GM21576 (cell line): ENCODE measurements around the gene SLC40A1.

Source experiments
- ATAC-seq: cut with Tn5 transposase; IDR thresholded peaks from one replicate; pipeline ENCODE4 v1.9.1; 2021; ENCODE audit warnings: mild to moderate bottlenecking, moderate library complexity; ENCODE audit not compliant: unreplicated experiment

The SLC40A1 gene

DNA sequence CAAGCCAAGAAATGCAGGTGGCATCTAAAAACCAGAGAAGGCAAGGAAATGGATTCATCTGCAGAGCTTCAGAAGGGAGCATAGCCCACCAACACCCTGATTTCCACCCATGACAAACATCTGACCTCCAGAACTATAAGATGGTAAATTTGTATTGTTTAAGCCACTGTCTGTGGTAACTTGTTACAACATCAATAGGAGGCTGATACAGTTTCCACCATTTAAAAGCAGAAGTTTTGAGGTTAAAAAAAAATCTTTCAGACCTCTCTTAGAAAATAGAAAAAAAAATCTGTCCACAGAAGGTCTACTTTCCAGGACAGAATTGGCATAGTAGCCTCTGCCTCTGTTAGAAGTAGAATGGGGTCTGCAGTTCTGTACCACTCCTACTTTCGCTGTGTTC is 37.2 kb downstream of the SLC40A1 start:
- ATAC-seq, result no peak

DNA sequence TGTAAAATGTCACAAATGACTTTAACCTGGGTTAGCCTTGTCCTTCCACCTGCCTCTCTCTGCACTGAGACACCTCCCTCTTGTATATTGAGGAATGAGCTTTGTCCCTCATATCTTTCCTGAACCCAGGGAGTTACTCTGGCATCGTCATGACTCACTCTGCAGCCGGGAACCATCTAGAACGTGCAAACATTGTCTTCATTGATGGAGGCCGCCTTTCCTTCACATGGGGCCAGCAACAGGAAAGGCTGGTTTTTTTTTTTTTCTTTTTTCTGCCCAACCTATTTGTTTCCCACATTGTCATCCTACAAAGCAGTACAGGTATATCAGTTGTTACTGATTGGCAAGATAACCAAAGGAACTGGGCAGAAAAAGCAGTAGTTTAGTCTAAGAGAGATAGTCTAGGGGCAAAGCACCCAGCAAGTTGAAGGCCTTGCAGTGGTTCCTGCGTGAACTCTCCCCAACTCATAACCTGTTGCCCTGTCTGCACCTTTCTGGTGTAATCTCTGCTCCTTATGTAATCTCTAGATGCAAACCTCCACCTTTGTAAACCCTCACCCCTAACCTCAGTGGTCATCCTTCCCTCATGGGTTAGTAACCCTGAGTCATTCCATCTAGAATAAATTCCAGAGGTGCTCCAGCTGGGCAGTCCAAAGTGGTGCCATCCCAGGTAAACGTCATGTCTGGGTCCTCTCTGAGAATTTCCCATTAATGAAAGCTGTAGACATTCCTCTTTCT is 38.3 kb downstream of the SLC40A1 start:
- no peak for ATAC-seq

DNA sequence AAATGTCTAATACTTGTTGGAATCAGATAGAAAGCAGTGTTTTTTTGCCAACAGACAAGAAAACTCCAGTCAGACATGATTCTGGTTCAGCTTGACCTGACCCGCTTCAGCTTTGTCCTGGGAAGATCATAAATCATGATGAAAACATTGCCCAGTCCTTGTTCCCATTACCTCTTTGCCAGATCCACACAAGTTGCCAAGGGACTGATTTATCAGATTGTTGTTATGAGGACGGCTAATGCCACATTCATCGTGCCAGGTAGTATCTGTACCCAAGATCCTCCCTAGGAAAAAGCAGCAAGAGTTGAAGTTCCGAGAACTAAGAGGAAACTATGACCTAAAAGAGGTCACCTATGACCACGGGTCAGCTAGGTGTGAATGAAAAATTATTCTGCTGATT is 39.0 kb downstream of the SLC40A1 start:
- no peak for ATAC-seq

DNA sequence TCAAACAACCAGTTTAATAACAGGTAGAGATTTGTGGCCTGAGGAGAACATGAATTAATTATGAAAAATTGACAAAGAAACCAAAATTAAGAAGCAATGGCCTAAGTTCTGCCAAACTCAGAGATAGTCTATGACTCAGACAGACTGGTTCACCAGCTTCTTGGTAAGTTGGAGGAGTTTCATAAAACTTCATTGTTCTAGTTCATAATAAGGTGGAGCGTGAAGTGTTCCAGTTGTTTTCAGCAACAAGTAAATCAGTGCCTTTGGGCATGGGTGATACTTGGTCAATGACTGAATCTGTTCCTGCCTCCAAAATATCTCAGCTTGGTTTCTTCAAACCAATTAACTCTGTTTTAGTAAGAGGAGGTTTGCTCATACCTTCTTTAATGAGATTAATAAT is 40.0 kb downstream of the SLC40A1 start:
- no peak for ATAC-seq

DNA sequence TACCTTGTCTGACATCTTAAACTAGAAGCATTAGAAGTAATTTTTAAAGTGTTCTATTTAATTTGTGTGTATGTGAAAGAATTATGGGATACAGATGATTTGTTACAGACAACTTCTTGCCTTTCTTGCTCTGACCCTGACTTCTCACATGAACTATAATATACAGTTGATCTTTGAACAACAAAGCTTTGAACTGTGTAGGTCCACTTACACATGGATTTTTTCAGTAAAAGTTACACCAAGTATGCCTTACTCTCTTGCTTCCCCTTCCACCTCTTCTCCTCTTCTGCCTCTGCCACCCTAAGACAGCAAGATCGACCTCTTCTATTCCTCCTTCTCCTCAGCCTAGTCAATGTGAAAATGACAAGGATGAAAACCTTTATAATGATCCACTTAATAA is 42.2 kb downstream of the SLC40A1 start:
- no peak for ATAC-seq

DNA sequence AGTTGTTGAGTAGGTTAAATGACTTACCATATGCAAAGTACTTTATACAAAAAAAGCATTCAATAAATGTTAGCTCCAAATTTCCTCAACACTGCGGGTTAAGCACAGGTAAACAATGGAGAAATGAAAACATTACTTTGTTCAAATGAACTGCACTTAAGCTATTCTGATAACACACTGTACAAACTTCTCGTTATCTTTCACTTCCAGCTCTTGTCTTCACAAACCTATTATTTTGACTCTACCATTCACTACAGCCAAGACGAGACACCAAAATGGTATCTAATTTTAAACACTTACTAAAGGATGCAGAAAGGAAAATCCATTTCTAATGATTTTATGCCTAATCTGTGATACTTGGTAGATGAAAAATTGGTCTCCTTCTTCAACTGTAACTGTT is 43.8 kb downstream of the SLC40A1 start:
- ATAC-seq, result no peak

DNA sequence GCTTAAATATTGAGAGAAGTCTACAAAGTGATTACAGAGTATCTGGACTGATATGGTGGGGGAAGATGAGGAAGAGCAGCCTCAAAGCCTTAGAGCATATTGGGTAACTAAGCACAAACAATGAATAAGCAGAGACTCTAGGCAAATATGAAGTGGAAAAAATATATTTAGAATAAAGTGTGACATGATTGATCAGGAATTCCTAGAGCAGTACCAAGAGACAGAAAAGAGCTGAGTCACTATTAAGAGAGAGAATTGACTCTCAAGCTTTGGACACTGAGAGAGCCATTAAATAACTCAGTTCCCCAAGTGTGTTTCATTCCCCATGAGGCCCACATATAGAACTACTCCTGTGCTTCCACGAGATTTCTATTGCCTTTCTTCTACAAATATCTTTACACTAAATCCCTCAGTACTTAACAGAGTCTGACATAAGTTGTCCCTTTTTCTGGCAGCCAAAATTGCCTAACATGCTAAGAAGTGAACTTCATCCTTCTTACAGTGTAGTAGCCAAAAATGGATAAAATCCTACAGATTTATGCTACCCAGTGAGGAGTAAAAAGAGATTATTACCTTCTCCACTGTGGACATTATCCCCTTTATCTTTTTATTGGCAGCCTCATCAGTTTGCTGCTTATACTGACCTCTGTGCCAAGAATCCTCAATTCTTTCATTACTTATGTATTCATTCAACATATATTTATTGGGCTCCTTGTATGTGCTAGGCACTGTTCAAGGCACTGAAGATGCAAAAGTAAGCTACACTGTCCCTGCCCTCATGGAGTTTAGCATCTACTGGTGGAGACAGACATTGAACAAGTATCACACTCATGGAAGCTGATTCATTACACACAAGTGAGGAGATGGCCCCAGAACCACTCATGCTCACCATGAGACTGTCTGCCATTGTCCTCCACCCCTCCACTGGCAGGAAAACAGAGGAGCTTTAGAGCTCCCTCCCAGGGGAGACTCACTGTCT is 45.4 kb downstream of the SLC40A1 start:
- ATAC-seq, result no peak

DNA sequence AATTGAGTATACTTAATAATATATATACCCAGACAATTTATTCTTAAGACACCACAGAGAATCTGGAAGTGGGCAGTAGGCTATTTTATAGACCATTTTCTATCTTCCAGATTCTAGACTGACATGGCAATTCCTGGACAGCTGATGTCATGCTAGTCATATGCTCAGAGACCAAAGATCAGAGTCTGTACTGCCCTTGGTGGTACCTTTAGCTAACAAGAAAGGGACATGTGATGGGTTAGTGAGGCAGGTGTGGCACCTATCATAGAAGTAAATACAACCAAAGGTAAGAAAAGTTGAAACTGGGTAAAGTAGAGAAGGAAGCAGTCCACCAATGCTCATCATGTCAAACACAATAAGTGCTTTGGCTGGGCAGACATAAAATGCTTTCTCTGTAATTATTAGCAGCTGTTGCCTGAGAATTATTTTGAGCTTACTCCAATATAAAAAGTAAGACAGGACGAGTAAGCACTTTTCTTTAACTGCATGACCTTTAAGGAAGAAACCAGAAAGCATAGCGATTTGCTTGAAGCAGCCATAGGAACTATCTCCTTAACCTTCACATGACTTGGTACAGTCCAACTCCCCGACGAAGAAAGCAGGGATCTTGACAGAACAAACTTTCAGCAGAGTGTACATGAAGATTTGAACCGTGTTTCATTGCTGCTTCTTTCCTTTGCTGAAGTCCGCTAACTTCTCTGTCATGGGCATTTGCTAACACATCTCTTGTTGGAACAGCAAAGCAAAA is 47.1 kb downstream of the SLC40A1 start:
- ATAC-seq, result no peak

DNA sequence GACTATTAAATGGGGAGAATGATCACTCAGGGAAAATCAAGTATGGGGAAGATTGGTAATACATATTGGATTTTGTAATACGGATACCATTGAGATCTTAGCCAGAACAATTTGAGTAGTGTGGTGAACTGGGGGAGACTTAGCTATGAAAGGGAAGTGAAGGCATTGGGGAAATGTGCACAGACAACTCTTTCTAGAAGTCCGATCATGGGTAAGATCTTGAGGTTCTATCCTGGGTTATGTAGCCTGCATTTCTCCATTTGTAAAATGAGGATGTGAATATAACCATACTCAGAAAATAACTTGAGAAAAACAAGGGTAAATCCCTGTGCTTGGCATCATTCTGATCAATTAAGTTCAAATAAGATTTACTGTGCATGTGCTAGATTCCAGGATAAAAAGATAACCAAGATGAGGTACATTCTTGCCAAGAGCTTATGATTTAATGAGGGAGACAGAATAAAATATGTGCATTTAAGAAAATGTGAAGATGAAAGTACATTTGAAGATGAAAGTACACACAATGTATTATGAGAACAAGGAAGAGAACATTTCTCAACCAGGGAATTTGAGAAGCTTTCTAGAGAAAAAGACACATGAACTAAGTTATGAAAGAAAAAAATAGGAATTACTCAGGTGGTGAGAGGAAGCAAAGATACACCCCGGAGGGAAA is 49.5 kb downstream of the SLC40A1 start:
- no peak for ATAC-seq

DNA sequence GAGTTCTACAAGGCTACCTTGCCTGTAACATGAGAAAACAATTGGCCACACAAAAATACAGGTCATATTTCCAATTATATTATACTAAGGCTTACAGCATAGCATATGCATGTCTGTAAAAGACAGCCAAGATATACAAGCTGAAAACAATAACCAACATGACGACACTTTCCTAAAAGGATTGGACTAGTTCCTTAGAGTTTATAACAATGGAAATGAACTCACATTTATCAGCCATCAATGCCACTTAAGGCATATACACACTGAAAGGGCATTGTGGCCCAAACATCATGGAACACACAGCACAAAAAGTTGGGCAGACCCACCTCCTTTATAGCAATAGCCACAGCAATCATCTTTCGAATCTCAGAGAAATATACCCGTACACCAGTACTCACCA is 52.0 kb downstream of the SLC40A1 start:
- ATAC-seq, result no peak

DNA sequence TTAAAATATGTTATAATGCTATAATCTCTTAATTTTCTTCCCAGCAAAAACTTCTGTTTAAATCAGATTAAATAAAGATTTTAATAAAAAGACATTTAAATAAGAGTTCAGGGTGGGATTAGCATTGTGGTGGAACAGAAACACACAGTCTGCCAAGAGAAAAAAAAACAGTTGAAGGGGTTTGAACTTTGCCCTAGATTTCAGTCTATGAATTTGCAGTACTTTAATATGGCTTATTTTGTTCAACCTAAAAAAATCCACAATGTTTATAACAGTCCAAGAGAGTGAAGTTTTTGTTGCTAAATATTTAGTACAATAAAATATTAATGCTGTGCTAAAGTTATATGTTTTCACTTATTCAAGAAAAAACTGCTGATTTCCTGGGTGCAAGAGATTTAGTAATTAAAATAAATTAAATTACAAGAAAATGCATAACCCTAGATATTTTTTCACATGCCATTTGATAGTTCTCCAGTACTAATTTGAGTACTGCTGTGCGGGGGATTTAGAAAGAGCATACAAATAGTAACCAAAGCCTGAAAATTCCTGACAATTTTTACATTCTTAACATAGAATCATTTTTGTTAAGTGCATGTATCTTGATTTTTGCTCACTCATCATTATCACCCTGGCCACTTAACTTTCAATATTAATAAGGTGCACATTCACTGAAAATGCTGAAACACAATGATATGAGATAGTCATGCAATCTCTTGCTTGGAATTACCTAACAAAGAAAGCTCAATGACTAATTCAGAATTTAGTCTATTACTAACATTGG is 52.6 kb downstream of the SLC40A1 start:
- no peak for ATAC-seq

DNA sequence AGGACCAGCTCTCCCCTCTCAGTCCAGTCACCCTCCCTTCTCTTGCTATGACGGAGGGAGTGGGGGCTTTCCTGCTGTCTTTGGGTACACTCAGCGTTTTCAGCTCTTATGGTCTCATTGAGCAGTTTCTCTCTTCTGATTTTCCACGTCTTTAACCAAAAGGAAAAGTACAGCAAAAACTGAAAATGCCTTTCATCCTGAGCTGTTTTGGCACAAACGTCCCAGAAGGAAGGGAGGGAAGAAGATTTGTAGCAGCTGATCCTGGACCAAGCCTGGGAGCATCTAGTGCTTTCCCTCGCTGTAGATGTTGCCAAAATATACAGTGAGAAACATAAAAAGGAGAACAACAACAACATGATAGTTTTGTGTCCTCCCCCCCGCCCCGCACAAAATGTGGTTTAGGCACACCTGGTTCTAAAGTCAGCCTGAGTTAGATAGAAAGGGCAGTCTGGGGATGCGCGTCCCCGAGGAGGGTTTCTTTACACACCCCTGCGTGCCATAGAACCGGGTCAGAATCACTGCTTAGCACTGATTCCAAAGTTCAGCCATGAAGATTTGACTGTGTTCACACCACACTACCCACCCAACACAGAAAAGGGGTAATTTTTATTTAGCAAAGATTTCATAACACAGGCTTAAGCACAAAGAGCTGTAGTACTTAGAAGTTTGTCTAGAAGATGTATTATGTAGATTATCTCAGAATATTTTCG is 53.4 kb downstream of the SLC40A1 start:
- no peak for ATAC-seq

DNA sequence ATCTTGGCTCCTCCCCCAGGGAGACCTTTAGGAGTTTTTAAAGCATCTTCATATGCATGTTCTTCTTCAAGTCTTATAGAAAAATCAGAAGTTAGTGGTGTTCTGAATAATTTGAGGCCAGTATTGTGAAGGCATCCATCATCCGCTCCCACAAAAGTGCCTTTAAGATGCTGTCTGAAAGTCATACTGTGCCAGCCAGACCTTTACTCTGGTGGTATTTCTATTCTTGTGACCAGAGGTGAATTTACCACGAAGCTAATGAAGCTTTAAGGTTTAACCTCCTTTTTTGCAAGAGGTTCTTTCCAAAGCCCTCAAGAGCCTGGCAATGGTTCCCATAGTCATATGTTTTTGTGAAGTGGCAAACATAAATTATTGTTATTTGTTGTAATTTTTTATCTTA is 54.3 kb downstream of the SLC40A1 start:
- ATAC-seq, result no peak

DNA sequence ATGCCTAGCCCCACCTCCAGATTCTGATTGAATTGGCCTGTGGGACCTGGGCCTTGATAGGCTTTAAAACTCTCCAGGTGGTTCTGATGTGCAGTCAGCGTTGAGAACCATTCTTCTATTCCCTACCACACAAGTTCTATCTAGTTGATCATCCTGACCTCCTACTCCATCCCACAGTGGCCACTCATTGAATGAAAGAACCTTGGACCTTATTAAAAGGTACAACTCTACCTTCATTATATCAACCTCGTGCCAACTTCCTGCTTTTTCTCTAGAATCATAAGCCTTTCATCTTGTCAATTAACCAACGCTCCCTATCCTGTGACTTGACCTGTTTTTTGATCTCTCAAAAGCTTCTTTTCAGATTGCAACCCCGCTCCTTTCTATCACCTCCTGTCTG is 55.8 kb downstream of the SLC40A1 start:
- no peak for ATAC-seq

DNA sequence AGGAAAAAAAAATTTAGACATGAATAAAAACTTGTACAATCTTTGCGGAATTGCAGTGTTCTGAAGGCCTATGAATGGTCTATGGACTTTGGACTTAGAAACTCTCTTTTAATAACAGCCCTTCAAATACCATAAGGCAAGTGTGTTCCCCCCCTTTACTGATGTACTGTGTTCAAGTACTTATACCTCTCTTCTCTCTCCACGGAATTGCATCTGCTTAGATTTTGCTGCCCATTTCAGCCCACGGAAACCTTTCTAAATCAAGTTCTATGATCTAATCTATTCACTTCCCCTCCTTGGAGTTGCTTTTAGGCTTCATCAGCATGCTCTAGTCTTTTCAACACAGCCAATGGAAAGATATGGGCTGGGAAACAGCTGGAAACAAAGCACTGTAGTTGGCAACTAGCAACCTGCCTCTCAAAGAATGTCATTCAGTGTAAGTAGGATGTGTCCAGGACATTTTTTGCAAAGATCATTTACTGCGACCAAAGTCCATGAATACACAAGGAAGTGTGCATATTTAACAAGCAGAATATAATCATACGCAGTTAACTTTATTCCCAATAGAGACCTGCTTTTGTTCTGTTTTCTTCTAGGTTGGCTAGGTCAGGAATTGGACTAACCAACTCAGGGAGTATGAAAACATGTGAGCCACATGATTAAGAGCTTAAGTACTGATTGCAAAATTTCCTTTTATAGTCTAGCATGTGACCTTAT is 58.0 kb downstream of the SLC40A1 start:
- no peak for ATAC-seq

DNA sequence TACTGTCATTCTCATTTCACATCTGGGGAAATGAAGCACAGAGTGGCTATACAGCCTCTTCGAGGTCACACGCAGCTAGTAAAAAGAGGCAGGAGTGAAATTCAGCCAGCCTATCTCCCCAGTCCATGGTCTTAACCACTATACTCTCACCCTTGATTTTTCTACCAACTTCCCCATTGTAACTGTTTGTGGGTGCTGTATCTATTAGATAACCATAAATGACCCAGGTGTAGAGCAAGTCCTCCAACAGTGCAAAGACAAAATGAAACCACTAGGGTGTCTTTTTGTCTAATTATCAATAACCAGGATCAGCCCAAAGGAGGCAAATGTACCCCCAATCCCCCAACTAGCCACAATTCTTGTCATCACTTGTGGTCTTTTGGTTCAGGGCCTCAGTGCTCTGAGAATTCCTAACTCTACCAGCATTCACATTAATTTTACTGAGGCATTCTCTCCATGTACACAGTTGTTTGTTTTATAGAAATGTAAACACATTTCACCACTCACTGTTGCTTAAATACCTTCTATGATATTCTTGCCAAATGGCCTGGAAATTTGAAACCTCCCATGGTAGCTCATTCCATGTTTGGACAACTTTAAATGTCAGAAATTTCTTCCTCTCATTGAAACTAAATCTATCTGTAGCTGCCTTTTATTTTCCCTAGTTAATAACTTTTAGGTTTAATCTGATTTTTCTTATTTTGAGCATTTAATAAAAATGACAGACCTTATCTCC is 58.7 kb downstream of the SLC40A1 start:
- ATAC-seq, result peak; percentile 43

DNA sequence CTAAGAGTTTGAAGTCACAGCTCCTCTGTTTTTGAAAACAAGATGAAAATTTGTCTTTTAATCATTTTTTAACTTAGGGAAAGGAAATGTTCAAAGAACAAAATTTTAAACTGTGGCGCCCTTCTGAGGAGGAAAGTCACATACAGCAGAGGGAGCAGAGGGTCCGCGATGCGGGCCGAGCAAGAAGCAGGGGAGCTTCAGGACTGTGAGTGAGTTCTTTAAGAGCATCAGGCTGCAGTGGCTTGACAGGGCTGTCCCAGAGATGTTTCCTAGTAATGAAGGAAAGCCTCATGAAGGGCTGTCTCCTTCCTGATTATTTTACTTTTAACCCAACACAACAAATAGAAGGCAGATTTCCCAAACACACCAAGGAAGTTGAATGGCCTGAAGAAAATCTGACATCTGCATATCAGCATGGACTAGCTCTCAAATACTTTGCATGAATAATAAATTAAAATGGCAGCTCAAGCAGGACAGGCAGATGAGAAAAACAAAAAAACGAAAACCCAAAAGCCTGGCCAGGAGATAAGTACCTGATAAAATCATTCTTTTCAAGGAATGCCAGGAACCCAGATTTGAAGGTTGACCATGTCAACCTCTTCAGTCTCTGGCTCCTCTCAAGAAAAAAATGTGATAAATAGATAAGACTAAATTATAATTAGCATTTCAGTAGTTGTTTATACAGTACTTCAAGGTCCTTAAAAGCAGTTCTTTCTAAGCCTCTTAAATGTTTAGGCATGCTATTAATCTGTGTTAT is 60.8 kb downstream of the SLC40A1 start:
- ATAC-seq, result no peak
